Amniotic epithelial cell (primary cell): ENCODE data around the gene RND2.
"Not testable (repeated sequence)": the region's sequence is repeated elsewhere in the genome, so short reads cannot be mapped to it uniquely, and the experiment has no call there.

Experiments used
- DNase-seq: peaks from one replicate; pipeline ENCODE4 v3.0.0-alpha.2; 2010; ENCODE audit warnings: low read depth

Gene RND2

GRCh38 chr17:43024407-43025289 is at the start of gene RND2:
Gene RND2, plus strand, starts transcription at chr17:43025231. Its CDS starts 117 bp downstream, at chr17:43025348.
- DNase-seq, result peak; percentile 91

- DNase-seq, result no peak
These were observed 49.8 kb upstream of the RND2 start for GRCh38 chr17:42975265-42975664.

- DNase-seq, result not testable (repeated sequence)
These were observed 49.3 kb upstream of the RND2 start for GRCh38 chr17:42975701-42976100.

- peak; percentile 36 for DNase-seq
These were observed 45.3 kb upstream of the RND2 start, which contains the start of gene PTGES3L for GRCh38 chr17:42979511-42980273. Gene PTGES3L, minus strand, starts transcription at chr17:42980080. Its CDS starts 27 bp downstream, at chr17:42980053.

GRCh38 chr17:42980274-42980765 is 44.7 kb upstream of the RND2 start, which contains the start of gene RUNDC1:
Gene RUNDC1, plus strand, starts transcription at chr17:42980565. Its CDS starts 12 bp downstream, at chr17:42980577.
- peak; percentile 67 for DNase-seq

GRCh38 chr17:42980766-42981397 is 44.1 kb upstream of the RND2 start:
- DNase-seq, result peak; percentile 55

GRCh38 chr17:42982266-42982665 is 42.8 kb upstream of the RND2 start:
- DNase-seq, result peak; percentile 29

- no peak for DNase-seq
These were observed 39.8 kb upstream of the RND2 start for GRCh38 chr17:42985225-42985624.

GRCh38 chr17:42989141-42989540 is 35.9 kb upstream of the RND2 start:
- peak; percentile 12 for DNase-seq

- peak; percentile 45 for DNase-seq
These were observed 35.0 kb upstream of the RND2 start for GRCh38 chr17:42989726-42990652.

GRCh38 chr17:42991471-42991870 is 33.6 kb upstream of the RND2 start:
- DNase-seq, result no peak

- no peak for DNase-seq
These were observed 32.2 kb upstream of the RND2 start for GRCh38 chr17:42992872-42993271.

GRCh38 chr17:42993913-42994312 is 31.1 kb upstream of the RND2 start:
- DNase-seq, result not testable (repeated sequence)

GRCh38 chr17:42997390-42997983 is 27.5 kb upstream of the RND2 start:
- no peak for DNase-seq

- peak; percentile 100 for DNase-seq
These were observed 26.8 kb upstream of the RND2 start, which contains the start of gene RPL27 for GRCh38 chr17:42997984-42998938. Gene RPL27, plus strand, starts transcription at chr17:42998419. Its CDS starts 332 bp downstream, at chr17:42998751.

- DNase-seq, result no peak
These were observed 26.0 kb upstream of the RND2 start for GRCh38 chr17:42999003-42999525.

GRCh38 chr17:43000894-43001293 is 24.1 kb upstream of the RND2 start:
- DNase-seq, result not testable (repeated sequence)

GRCh38 chr17:43003542-43004172 is 21.4 kb upstream of the RND2 start:
- DNase-seq, result no peak
